Fibroblast of lung (primary cell): ENCODE results near the gene SCIN. TPM values are rescaled to one million over a fixed set of nuclear protein-coding genes. Genes with fewer than 3 reads are reported as not detected.
A peak's percentile ranks its signal among the peaks of the same experiment; 100 is the strongest.
"Not testable (repeated sequence)": the region's sequence is repeated elsewhere in the genome, so short reads cannot be mapped to it uniquely, and the experiment has no call there.

Source experiments
- DNase-seq, 2 donors: peaks; one replicate each; pipeline versions ENCODE4 v3.0.0 to v3.0.0-alpha.2; 2010; ENCODE audit warnings: low read depth in 2 of 2
- H2AFZ ChIP-seq: 2 replicates; pipeline ENCODE4 v1.5.1; 2012; ENCODE audit warnings: low read length, control low read depth, inconsistent platforms
- H3K27ac ChIP-seq: 2 replicates; pipeline ENCODE4 v1.5.1; 2011; ENCODE audit warnings: low read length, control low read depth; ENCODE audit not compliant: insufficient read depth
- H3K27me3 ChIP-seq: 2 replicates; pipeline ENCODE4 v1.5.1; 2011; ENCODE audit warnings: mild to moderate bottlenecking, low read length; ENCODE audit not compliant: control insufficient read depth, insufficient read depth
- H3K36me3 ChIP-seq: 2 replicates; pipeline ENCODE4 v1.5.1; 2011; ENCODE audit warnings: low read length; ENCODE audit not compliant: control insufficient read depth, insufficient read depth
- H3K4me1 ChIP-seq: 2 replicates; pipeline ENCODE4 v1.5.1; 2011; ENCODE audit warnings: low read length; ENCODE audit not compliant: control insufficient read depth, insufficient read depth; ENCODE audit errors: extremely low read depth
- H3K4me2 ChIP-seq: 2 replicates; pipeline ENCODE4 v1.5.1; 2011; ENCODE audit warnings: low read length, control low read depth; ENCODE audit not compliant: insufficient read depth; ENCODE audit errors: extremely low read depth
- H3K4me3 ChIP-seq, 4 experiments: fragments of 200-600 bp in 1 of 4; sonication (generic) in 1 of 4; replicated peaks in 1 of 4; 2 replicates each; pipeline ENCODE4 v1.5.1; 2011 to 2016; ENCODE audit warnings: low read length in 4 of 4, low read depth in 3 of 4, mild to moderate bottlenecking in 3 of 4, control low read depth in 2 of 4, inconsistent platforms in 1 of 4, mixed read lengths in 1 of 4; ENCODE audit not compliant: insufficient read depth in 1 of 4; ENCODE audit errors: control extremely low read depth in 1 of 4
- H3K79me2 ChIP-seq: 2 replicates; pipeline ENCODE4 v1.5.1; 2012; ENCODE audit warnings: mild to moderate bottlenecking, low read length, inconsistent platforms; ENCODE audit not compliant: control insufficient read depth, insufficient read depth
- H3K9ac ChIP-seq: 2 replicates; pipeline ENCODE4 v1.5.1; 2011; ENCODE audit warnings: mild to moderate bottlenecking, low read length, control low read depth; ENCODE audit not compliant: insufficient read depth
- H3K9me3 ChIP-seq: 2 replicates; pipeline ENCODE4 v1.5.1; 2012; ENCODE audit warnings: low read depth, low read length; ENCODE audit not compliant: control insufficient read depth, insufficient read depth
- H4K20me1 ChIP-seq: 2 replicates; pipeline ENCODE4 v1.5.1; 2011; ENCODE audit warnings: low read length; ENCODE audit not compliant: control insufficient read depth, insufficient read depth; ENCODE audit errors: extremely low read depth
- CTCF ChIP-seq, 2 donors: IDR thresholded peaks in 1 of 2; conservative IDR thresholded peaks in 1 of 2; 1 replicate in 1 of 2; 2 replicates in 1 of 2; pipeline ENCODE4 v1.5.1; 2011 to 2012; ENCODE audit warnings: low read length in 2 of 2, control low read depth in 1 of 2, inconsistent platforms in 1 of 2, low read depth in 1 of 2, mild to moderate bottlenecking in 1 of 2
- EZH2 ChIP-seq: IDR thresholded peaks from 2 replicates; pipeline ENCODE4 v1.5.1; 2012; ENCODE audit warnings: low read length, control low read depth, mild to moderate bottlenecking; ENCODE audit errors: missing control alignments
- polyA plus RNA-seq, 2 donors: library from polyadenylated mRNA; depleted of rRNA in 1 of 2; stranded (reverse) in 1 of 2; unstranded in 1 of 2; fragments of >200 nt; gene quantifications; 2 replicates each; pipeline ENCODE4 v1.2.1, GENCODE V29; 2011 to 2012; ENCODE audit warnings: missing spikeins in 1 of 2
- total RNA-seq: library from RNA; depleted of rRNA; stranded (reverse); fragments of >200 nt; gene quantifications from 2 replicates; pipeline ENCODE4 v1.2.1, GENCODE V29; 2014

The SCIN gene
- total and polyA plus RNA-seq, 2 donors (not counting 1 experiment from before 2014, with no cell fraction given) = 0.08 to 0.17 TPM

GRCh38 chr7:12670000-12670729 is 99.6 kb downstream of the SCIN start:
- H3K79me2 ChIP-seq = no peaks in the 10 kb centered on the region
- no peak overlapping the region for H3K4me2 ChIP-seq
- no peaks in the 10 kb centered on the region for H3K4me1 ChIP-seq
- no peaks in the 10 kb centered on the region for H3K9me3 ChIP-seq
- no peak overlapping the region for H3K9ac ChIP-seq
- H3K27me3 ChIP-seq = no peaks in the 10 kb centered on the region
- DNase-seq = peak; percentile 81 to 92
- H3K4me3 ChIP-seq = no peak overlapping the region
- TF ChIP-seq EZH2 = no peak
- no peak for TF ChIP-seq CTCF (conservative IDR thresholded peaks at IDR 0.05 in 1 of 2, IDR thresholded peaks at IDR 0.05 in 1 of 2; ENCODE audit: low read depth in 1 of 2, low read length in 2 of 2)
- H3K27ac ChIP-seq = no peak overlapping the region
- H3K36me3 ChIP-seq = no peaks in the 10 kb centered on the region
- no peaks in the 10 kb centered on the region for H4K20me1 ChIP-seq
- no peak overlapping the region for H2AFZ ChIP-seq

DNA sequence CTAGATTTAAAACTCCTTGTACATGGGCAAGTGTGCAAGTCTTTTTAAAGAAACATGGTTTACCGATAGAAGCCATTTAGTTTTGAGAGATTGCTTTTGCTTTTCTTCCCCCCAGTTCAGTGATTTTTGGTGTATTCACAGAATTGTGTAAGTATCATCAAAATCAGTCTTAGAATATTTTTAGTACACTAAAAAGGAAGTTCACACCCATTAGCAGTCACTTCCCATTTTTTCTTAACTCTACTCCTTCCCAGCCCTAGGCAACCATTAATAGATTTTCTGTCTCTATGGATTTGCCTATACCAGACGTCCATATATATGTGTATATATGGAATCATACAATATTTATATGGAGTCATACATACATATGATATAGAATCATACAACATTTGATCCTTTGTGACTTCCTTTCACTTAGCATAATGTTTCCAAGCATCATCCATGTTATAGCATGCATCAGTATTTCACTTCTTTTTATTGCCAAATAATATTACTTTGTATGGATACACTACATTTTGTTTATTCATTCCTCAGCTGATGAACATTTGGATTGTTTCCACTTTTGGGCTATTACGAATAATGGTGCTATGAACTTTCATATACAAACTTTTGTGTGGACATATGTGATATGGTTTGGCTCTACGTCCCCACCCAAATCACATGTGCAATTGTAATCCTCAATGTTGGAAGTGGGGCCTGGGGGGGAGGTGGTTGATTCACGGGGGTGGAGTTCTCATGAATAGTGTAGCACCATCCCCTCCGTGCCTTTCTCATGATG is 100.4 kb downstream of the SCIN start:
- no peak overlapping the region for H3K27ac ChIP-seq
- no peaks in the 10 kb centered on the region for H3K4me1 ChIP-seq
- H4K20me1 ChIP-seq = no peaks in the 10 kb centered on the region
- DNase-seq = peak in 1 of 2 donors; percentile 73
- no peak overlapping the region for H2AFZ ChIP-seq
- no peaks in the 10 kb centered on the region for H3K79me2 ChIP-seq
- H3K4me2 ChIP-seq = no peak overlapping the region
- no peak overlapping the region for H3K4me3 ChIP-seq
- no peaks in the 10 kb centered on the region for H3K9me3 ChIP-seq
- no peak overlapping the region for H3K9ac ChIP-seq
- no peaks in the 10 kb centered on the region for H3K36me3 ChIP-seq
- TF ChIP-seq EZH2 = no peak
- TF ChIP-seq CTCF (conservative IDR thresholded peaks at IDR 0.05 in 1 of 2, IDR thresholded peaks at IDR 0.05 in 1 of 2; ENCODE audit: low read depth in 1 of 2, low read length in 2 of 2) = no peak
- no peaks in the 10 kb centered on the region for H3K27me3 ChIP-seq

GRCh38 chr7:12673436-12673835 is 102.9 kb downstream of the SCIN start:
- not testable (repeated sequence) for H3K79me2 ChIP-seq, H3K36me3 ChIP-seq, H3K27me3 ChIP-seq, H3K4me2 ChIP-seq, H3K9ac ChIP-seq, H2AFZ ChIP-seq, DNase-seq, H3K4me1 ChIP-seq, H3K9me3 ChIP-seq, H3K27ac ChIP-seq, H3K4me3 ChIP-seq, H4K20me1 ChIP-seq
